Endothelial cell of umbilical vein (primary cell): ENCODE results near the gene DNAJB13. TPM values are rescaled to one million over a fixed set of nuclear protein-coding genes. Genes with fewer than 3 reads are reported as not detected.

Experiments used
- BruUV-seq: library from RNA; stranded (reverse); fragments of 400-500 nt; replicated peaks from 2 replicates; lab custom pipeline; 2021; lab: Mats Ljungman, UMichigan
- CTCF ChIA-PET: fragments of 300-600, 350-600 bp; sonication (Branson Sonifier 250); formaldehyde crosslinking; loops from one replicate; lab custom pipeline; 2021; ENCODE audit warnings: antibody characterized with exemption, inconsistent platforms; lab: Charles Lee
- POLR2A ChIA-PET: fragments of 300-600, 350-600 bp; sonication (Branson Sonifier 250); formaldehyde crosslinking; loops from one replicate; lab custom pipeline; 2021; ENCODE audit warnings: antibody characterized with exemption, inconsistent platforms; lab: Charles Lee
- DNase-seq: peaks from one replicate; pipeline ENCODE4 v3.0.0-alpha.2; 2011; ENCODE audit warnings: low read depth, low spot score
- FAIRE-seq: peaks from 2 replicates; lab custom pipeline; 2011; peaks lifted over from hg19 to GRCh38; lab: Jason Lieb, UNC
- H2AFZ ChIP-seq: 2 replicates; pipeline ENCODE4 v1.6.0; 2012; ENCODE audit warnings: low read depth, low read length, control low read depth, inconsistent platforms
- H3K27ac ChIP-seq: 2 replicates; pipeline ENCODE4 v1.5.1; 2011; ENCODE audit warnings: low read depth, mild to moderate bottlenecking, control low read depth, low read length, moderate library complexity; ENCODE audit not compliant: insufficient read depth
- H3K27me3 ChIP-seq, 2 experiments: 2 replicates each; pipeline versions ENCODE4 v1.6.0 to v1.6.1; 2011; ENCODE audit warnings: low read length in 2 of 2, mixed read lengths in 1 of 2; ENCODE audit not compliant: control insufficient read depth in 2 of 2, insufficient read depth in 2 of 2
- H3K36me3 ChIP-seq, 2 experiments: 2 replicates in 1 of 2; 3 replicates in 1 of 2; pipeline ENCODE4 v1.5.1; 2011; ENCODE audit warnings: low read length in 2 of 2, mild to moderate bottlenecking in 1 of 2, moderate library complexity in 1 of 2; ENCODE audit not compliant: control insufficient read depth in 2 of 2, insufficient read depth in 2 of 2; ENCODE audit errors: extremely low read depth in 1 of 2
- H3K4me1 ChIP-seq: 3 replicates; pipeline ENCODE4 v1.5.1; 2011; ENCODE audit warnings: mild to moderate bottlenecking, low read length; ENCODE audit not compliant: control insufficient read depth, insufficient read depth; ENCODE audit errors: extremely low read depth
- H3K4me2 ChIP-seq: 2 replicates; pipeline ENCODE4 v1.6.1; 2011; ENCODE audit warnings: low read length, control low read depth, mixed read lengths; ENCODE audit not compliant: insufficient read depth
- H3K4me3 ChIP-seq, 3 experiments: fragments of 200-600 bp in 1 of 3; sonication (generic), shearing (Covaris generic) in 1 of 3; replicated peaks in 1 of 3; 2 replicates each; pipeline ENCODE4 v1.5.1; 2011 to 2016; ENCODE audit warnings: control low read depth in 3 of 3, low read length in 3 of 3, mild to moderate bottlenecking in 2 of 3, inconsistent platforms in 1 of 3, low read depth in 1 of 3, moderate library complexity in 1 of 3; ENCODE audit not compliant: insufficient read depth in 1 of 3
- H3K79me2 ChIP-seq: 2 replicates; pipeline ENCODE4 v1.6.0; 2012; ENCODE audit warnings: low read length, inconsistent platforms; ENCODE audit not compliant: control insufficient read depth, insufficient read depth
- H3K9ac ChIP-seq: replicated peaks from 2 replicates; pipeline ENCODE3; 2011; ENCODE audit warnings: low read length, control low read depth; ENCODE audit not compliant: insufficient read depth; ENCODE audit errors: extremely low read depth
- H3K9me1 ChIP-seq: replicated peaks from 3 replicates; pipeline ENCODE4 v1.6.0; 2011; ENCODE audit warnings: mild to moderate bottlenecking, low read length; ENCODE audit not compliant: control insufficient read depth, insufficient read depth; ENCODE audit errors: extremely low read depth
- H3K9me3 ChIP-seq: replicated peaks from 2 replicates; pipeline ENCODE4 v1.5.1; 2012; ENCODE audit warnings: low read length, inconsistent platforms; ENCODE audit not compliant: control insufficient read depth, insufficient read depth
- H4K20me1 ChIP-seq: replicated peaks from 2 replicates; pipeline ENCODE3; 2011; ENCODE audit warnings: mild to moderate bottlenecking, low read length; ENCODE audit not compliant: control insufficient read depth, insufficient read depth; ENCODE audit errors: extremely low read depth
- CTCF ChIP-seq, 2 donors: IDR thresholded peaks; 1 replicate in 1 of 2; 2 replicates in 1 of 2; pipeline ENCODE4 v1.5.1; 2011; ENCODE audit warnings: low read length in 2 of 2, mild to moderate bottlenecking in 2 of 2, moderate library complexity in 2 of 2, control low read depth in 1 of 2, inconsistent platforms in 1 of 2, low read depth in 1 of 2; ENCODE audit not compliant: insufficient read depth in 1 of 2; ENCODE audit errors: extremely low read depth in 1 of 2
- EZH2 ChIP-seq: IDR thresholded peaks from 2 replicates; pipeline ENCODE4 v1.6.1; 2012; ENCODE audit warnings: borderline replicate concordance, low read depth, mild to moderate bottlenecking, moderate library complexity, low read length, inconsistent platforms; ENCODE audit not compliant: severe bottlenecking
- FOS ChIP-seq: IDR thresholded peaks from 2 replicates; pipeline ENCODE4 v1.6.1; 2011; ENCODE audit warnings: mild to moderate bottlenecking, low read length, moderate library complexity, borderline replicate concordance; ENCODE audit not compliant: insufficient read depth
- MAX ChIP-seq: IDR thresholded peaks from 2 replicates; pipeline ENCODE4 v1.6.1; 2011; ENCODE audit not compliant: insufficient read depth, insufficient read length
- MYC ChIP-seq: IDR thresholded peaks from one replicate; pipeline ENCODE4 v1.6.1; 2011; ENCODE audit warnings: mild to moderate bottlenecking, low read depth, low read length
- POLR2A ChIP-seq: IDR thresholded peaks from 2 replicates; pipeline ENCODE4 v1.6.1; 2012; ENCODE audit warnings: low read depth, mild to moderate bottlenecking, control low read depth, low read length
- POLR2AphosphoS5 ChIP-seq: IDR thresholded peaks from 2 replicates; pipeline ENCODE4 v1.6.1; 2012; ENCODE audit warnings: low read depth, mild to moderate bottlenecking, control low read depth, low read length, moderate library complexity; ENCODE audit not compliant: insufficient read depth
- dilution Hi-C: fragments of 300-500 bp; cut with MboI; formaldehyde crosslinking; loops from one replicate; pipeline ENCODE4 v1.15.0; 2019; ENCODE audit warnings: low sequenced_read_pairs; ENCODE audit not compliant: extremely low pct_ligation_motif_present
- intact Hi-C: fragments of 100-400 bp; cut with micrococcal nuclease; formaldehyde crosslinking; loops from one replicate; pipeline ENCODE4 v1.10.0; 2022
- polyA plus RNA-seq, 4 experiments: library from polyadenylated mRNA; depleted of rRNA in 3 of 4; stranded (reverse) in 3 of 4; unstranded in 1 of 4; fragments of >200 nt; gene quantifications; 2 replicates each; pipeline versions ENCODE4 v1.2.1 to v1.2.3, GENCODE V29; 2011 to 2012; ENCODE audit warnings: missing spikeins in 1 of 4
- total RNA-seq: library from RNA; stranded (reverse); gene quantifications from 2 replicates; pipeline ENCODE4 v1.2.3, GENCODE V29; 2021

The DNAJB13 gene
- total and polyA plus RNA-seq, 2 donors (not counting 3 experiments of a cell fraction or from before 2014, with no cell fraction given): 0.07 to 0.46 TPM

- H4K20me1 ChIP-seq: no peaks in the 10 kb centered on the region
- FAIRE-seq: no peak
- H3K36me3 ChIP-seq: no peaks in the 10 kb centered on the region
- no TSS peak for BruUV-seq
- H3K9me1 ChIP-seq: no peaks in the 10 kb centered on the region
- no peaks in the 10 kb centered on the region for H3K27me3 ChIP-seq
- TF ChIP-seq POLR2AphosphoS5: no peak
- TF ChIP-seq POLR2A: no peak
- TF ChIP-seq FOS: no peak
- ChIA-PET POLR2A (interaction anchor here (0.6 kb wide), 1 partner anchor 136 kb away, joined by 3 read pairs; no protein-coding TSS in a partner anchor), CTCF (no interaction called here)
- H3K4me3 ChIP-seq: no peak overlapping the region
- H3K4me2 ChIP-seq: no peak overlapping the region
- no peaks in the 10 kb centered on the region for H3K4me1 ChIP-seq
- dilution Hi-C loops (no loop called here), intact Hi-C loops (no loop called here)
- no peak overlapping the region for H2AFZ ChIP-seq
- no peak overlapping the region for H3K9ac ChIP-seq
- no peaks in the 10 kb centered on the region for H3K9me3 ChIP-seq
- H3K27ac ChIP-seq: no peak overlapping the region
- no peak for DNase-seq
- H3K79me2 ChIP-seq: no peaks in the 10 kb centered on the region
Observed at GRCh38 chr11:74000307-74001133, 49.7 kb downstream of the DNAJB13 start.

- H3K27ac ChIP-seq: no peak overlapping the region
- H3K4me3 ChIP-seq: no peak overlapping the region
- H3K36me3 ChIP-seq: no peaks in the 10 kb centered on the region
- H4K20me1 ChIP-seq: no peaks in the 10 kb centered on the region
- intact Hi-C loops (no loop called here), dilution Hi-C loops (no loop called here)
- POLR2A ChIA-PET: no interaction called here
- BruUV-seq: no TSS peak
- no peaks in the 10 kb centered on the region for H3K4me1 ChIP-seq
- H3K9me3 ChIP-seq: no peaks in the 10 kb centered on the region
- CTCF ChIA-PET: interaction anchor here (1.0 to 1.4 kb wide), 3 partner anchors 12 to 38 kb away, joined by 3 read pairs; partner anchors contain the start of gene UCP2
- TF ChIP-seq MAX (no peak), EZH2 (no peak), CTCF (IDR thresholded peaks at IDR 0.05; ENCODE audit: extremely low read depth in 1 of 2, insufficient read depth in 1 of 2, low read depth in 1 of 2, low read length in 2 of 2) (no peak), MYC (no peak)
- H3K9ac ChIP-seq: no peak overlapping the region
- no peak overlapping the region for H3K4me2 ChIP-seq
- FAIRE-seq (no peak), DNase-seq (no peak)
- no peaks in the 10 kb centered on the region for H3K79me2 ChIP-seq
- no peaks in the 10 kb centered on the region for H3K9me1 ChIP-seq
- no peaks in the 10 kb centered on the region for H3K27me3 ChIP-seq
- H2AFZ ChIP-seq: no peak overlapping the region
Observed at GRCh38 chr11:74001822-74002286, 51.0 kb downstream of the DNAJB13 start.
